ENCODE results near the gene XRCC4. TPM values are rescaled to one million over a fixed set of nuclear protein-coding genes. Genes with fewer than 3 reads are reported as not detected.
"Not testable (repeated sequence)": the region's sequence is repeated elsewhere in the genome, so short reads cannot be mapped to it uniquely, and the experiment has no call there.

Gene XRCC4
- total RNA-seq, 1 donor from 2014 or later, result 26.5 TPM

- no peak for DNase-seq (ENCODE audit: low read depth)
These were observed 100.5 kb downstream of the XRCC4 start for GRCh38 chr5:83177803-83178202.

- no peak for DNase-seq (ENCODE audit: low read depth)
These were observed 102.6 kb downstream of the XRCC4 start for GRCh38 chr5:83179966-83180365.

- DNase-seq (ENCODE audit: low read depth), result no peak
These were observed 107.2 kb downstream of the XRCC4 start for GRCh38 chr5:83184534-83184933.

DNA sequence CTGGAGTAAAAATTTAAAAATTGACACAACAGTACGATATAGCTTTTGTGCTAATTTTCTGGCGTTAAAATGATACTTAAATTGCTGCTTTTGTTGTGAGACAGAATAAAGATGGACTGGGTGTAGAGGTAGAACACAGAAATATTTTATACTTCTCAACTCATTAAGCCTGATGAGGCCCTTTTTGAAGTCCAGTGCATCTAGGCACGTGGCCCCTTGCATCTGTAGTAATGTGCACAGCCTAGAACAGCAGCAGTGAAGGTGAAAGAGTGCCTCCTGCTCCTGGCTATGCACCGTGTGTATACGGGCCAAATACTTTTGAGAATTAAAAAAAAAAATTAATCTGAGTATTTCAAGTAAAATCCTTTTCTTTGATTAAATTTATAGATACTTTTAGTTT lies 115.6 kb downstream of the XRCC4 start:
- no peak for DNase-seq (ENCODE audit: low read depth)

DNA sequence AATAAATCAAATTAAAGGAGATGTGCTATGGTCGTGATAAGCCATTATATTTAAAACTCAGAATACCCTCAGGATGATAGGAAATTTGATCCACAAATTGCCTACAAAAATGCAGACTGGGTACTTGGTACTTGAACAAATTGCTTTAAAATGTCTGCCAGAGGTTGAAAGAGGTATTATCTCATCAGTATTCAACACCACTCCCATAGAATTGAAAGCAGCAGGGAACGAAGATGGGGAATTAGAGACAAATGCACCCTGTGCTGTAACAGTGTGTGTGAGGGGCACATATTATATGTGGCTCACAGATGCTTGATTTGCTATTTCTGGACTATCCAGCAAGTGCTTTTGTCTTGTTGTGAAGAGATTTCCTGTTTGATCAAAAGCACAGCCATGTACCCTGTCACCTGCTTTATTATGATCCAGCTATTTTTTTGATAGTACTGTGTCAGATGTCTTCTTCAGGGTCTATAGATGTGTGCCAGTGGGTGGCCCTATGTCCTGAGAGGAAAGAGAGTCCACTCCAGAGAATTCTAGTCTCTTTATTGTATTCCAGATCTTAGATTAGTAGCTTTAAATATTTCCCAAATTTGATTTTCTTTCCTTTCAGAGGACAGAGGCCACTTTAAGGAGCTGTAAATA lies 120.1 kb downstream of the XRCC4 start:
- no peak for DNase-seq (ENCODE audit: low read depth)

DNA sequence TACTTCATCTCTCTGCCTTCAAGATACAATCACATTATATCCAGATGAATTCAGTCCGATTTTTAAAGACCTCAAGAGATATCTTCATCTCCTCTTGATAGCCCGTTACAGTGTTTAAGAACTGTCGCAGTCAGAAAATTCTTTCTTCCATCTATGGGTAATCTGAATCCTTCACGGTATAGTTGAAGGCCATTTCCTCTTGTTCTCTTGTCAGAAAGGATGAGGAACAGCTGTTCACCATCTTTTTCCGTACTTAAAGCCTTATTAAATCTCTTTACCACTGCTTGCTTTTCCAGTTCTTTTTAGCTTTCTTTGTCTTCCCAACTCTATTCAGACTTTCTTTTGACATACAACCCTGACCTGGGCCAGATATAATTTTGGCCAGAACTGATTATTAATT lies 121.8 kb downstream of the XRCC4 start:
- DNase-seq (ENCODE audit: low read depth), result no peak

- no peak for DNase-seq (ENCODE audit: low read depth)
These were observed 127.3 kb downstream of the XRCC4 start for GRCh38 chr5:83204651-83205050.

DNA sequence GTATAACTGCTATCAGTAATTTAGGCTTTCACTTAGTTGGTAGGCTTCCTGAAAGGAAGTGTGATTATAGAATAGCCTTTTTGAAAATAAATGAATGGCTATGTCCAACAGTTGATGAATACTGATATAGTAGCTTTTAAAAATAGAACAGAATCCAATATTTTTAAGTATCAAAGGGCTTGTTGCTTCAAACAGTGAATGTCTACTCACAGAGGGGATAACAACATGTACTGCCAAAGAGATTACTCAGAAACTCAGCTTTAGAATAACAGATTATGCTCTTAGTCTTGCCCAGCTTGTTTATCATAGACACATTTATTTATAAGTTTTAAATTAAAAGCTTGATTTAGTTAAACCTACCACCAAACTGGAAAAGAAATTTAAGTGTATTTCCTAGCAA lies 132.6 kb downstream of the XRCC4 start:
- DNase-seq (ENCODE audit: low read depth), result no peak

- no peak for DNase-seq (ENCODE audit: low read depth)
These were observed 141.7 kb downstream of the XRCC4 start for GRCh38 chr5:83219077-83219476.

DNA sequence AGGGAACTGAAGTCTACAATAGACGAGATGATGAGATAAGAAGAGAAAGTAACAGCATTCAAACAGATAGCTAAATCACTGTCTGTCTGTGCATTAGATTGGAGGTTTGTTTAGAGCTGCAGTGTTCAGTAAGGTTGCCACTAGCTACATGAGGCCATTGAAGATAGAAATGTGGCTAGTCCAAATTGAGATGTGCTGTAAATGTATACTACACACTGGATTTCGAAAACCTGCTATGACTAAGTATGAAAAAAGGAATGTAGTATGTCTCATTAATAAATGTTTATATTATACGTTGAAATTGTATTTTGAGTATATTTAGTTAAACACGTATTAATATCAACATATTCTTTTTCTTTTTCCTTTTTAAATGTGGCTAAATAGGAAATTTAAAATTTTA lies 142.1 kb downstream of the XRCC4 start:
- DNase-seq (ENCODE audit: low read depth), result no peak

DNA sequence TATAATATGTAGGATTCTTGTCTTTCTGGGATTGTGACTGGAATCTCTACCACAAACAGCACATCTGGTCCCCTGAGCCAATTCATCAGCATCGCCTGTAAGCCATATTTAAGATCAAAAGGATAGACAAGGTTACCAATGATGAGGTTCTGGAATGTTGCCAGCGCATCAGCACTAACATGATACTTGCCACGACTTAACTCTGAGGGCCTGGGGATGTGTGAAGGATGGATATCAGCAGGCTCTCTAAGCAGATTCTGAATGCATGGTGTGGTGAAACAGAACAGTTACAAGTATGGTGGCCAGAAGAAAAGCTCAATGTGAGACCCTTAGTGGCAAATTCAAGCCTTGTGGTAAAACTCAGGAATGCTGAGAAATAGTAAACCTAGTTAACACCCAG lies 143.0 kb downstream of the XRCC4 start:
- peak; percentile 9 for DNase-seq (ENCODE audit: low read depth)

- DNase-seq (ENCODE audit: low read depth), result peak; percentile 21
These were observed 145.6 kb downstream of the XRCC4 start for GRCh38 chr5:83222906-83223305.

DNA sequence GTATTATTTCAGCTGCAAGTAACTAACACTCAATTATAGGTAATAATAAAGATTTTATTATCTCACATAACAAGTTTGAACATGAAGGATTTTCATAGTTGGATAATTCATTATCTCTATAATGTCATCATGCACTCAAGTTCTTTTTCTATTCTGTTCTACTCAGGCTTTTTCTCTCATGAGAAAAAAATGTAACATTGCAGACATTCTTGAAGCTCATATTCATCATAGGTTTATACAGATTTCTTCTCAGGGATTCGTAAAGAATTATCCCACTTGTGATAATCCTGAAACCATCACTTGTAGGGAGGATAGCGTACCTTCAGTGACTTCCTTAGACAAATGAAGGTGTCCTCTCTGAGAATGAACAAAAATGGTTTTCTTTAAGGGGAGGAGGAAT lies 150.3 kb downstream of the XRCC4 start:
- no peak for DNase-seq (ENCODE audit: low read depth)

- no peak for DNase-seq (ENCODE audit: low read depth)
These were observed 153.2 kb downstream of the XRCC4 start for GRCh38 chr5:83230511-83230910.

DNA sequence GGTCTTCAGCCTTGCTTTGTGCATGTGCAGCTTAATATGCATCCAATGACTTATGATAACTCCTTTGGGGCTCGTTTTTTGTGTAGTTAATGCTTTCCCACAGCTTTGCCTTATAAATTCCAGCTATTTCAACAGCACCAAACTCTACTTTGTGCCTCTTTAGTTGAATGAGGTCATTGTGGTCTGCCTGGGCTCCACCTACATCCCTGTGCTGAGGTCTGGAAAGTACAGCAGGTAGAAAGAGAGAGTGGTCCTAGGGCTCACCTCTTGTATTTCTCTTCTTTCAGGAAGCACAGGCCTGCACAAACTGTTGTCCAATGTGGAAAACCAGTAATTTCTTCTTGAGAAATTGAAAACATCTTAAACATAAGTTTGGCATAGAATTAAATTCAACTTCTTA lies 167.2 kb downstream of the XRCC4 start:
- DNase-seq (ENCODE audit: low read depth), result no peak

DNA sequence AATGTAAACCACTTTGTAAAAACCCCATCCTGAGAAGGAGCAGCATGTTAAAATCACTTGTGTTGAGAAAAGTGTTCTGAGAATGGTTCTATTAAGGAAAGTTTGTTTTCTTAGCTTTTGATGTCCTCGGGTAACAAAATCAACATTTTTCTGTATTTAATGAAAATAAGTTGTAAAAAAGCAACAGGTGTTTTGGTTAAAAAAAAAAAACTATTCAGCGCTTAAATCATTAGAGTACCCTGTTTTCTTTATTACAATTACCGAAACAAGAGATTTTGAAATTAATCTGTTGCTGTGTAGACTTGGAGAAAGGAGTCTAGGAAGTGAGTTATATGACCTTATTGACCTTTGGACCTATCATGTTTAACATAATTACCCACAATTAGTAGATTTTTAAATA lies 167.7 kb downstream of the XRCC4 start:
- DNase-seq (ENCODE audit: low read depth), result no peak

- DNase-seq (ENCODE audit: low read depth), result no peak
These were observed 168.7 kb downstream of the XRCC4 start for GRCh38 chr5:83246071-83246470.

- DNase-seq (ENCODE audit: low read depth), result no peak
These were observed 171.8 kb downstream of the XRCC4 start for GRCh38 chr5:83249156-83249555.

DNA sequence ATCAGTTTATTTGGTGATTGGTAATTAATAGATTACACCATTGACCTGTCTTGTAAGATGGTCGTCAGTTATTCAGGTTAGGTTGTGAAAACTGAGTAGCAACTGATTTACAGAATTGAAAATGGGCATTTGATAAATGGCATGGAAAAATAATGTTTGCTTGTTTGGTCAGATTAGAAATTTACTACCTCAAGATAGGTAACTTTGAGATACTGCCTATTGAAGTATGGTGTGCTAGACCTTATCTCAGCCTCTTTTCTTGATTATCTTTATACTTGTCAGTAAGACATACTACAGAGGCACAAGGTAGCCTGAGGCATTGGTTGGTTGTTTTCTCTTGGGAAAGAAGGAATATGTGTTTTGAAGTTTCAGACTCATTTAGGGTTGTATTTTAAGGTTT lies 174.5 kb downstream of the XRCC4 start:
- DNase-seq (ENCODE audit: low read depth), result no peak

DNA sequence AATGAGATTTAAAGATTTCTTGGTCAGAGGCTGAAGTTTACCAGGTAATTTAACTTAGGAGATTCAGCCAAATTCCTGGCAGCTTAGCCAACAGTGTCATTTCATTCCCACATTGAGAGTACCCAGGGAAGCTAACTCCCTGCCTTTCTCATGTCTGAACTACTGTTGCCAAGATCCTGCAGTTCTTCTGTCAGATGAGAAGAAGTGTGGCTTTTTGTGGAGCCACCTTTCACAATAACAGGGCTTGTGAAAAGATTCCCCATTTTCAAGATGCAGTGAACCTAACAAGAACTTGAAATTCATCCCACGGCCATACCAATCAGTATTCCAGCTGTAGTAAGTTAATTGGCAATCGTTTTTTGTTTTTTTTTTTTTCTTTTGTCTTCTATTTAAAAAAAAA lies 176.4 kb downstream of the XRCC4 start:
- peak; percentile 11 for DNase-seq (ENCODE audit: low read depth)

DNA sequence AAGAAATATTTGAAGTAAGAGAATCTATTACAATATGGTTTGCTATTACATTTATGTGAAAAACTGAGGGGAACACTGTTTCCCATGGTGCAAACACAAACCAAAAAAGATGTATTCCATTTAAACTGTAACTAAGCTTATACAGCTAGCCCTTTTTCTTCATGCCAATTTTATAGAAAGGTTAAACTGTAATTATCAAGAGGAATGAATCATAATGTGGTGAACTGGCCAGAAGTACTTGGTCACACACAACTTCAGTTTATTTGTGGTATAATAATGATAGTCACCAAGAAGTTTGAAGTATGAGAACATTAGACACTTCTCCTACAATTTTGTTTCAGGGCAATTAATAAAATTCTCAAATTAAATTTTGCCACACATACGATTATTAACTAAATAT lies 177.9 kb downstream of the XRCC4 start:
- DNase-seq (ENCODE audit: low read depth), result peak; percentile 34

- DNase-seq (ENCODE audit: low read depth), result no peak
These were observed 178.9 kb downstream of the XRCC4 start for GRCh38 chr5:83256091-83256780.

DNA sequence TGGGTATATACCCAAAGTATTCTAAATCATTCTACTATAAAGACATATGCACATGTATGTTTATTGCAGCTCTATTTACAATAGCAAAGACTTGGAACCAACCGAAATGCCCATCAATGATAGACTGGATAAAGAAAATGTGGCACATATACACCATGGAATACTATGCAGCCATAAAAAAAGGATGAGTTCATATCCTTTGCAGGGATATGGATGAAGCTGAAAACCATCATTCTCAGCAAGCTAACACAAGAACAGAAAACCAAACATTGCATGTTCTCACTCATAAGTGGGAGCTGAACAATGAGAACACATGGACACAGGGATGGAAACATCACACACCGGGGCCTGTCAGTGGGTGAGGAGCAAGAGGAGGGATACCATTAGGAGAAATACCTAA lies 180.3 kb downstream of the XRCC4 start:
- DNase-seq (ENCODE audit: low read depth), result not testable (repeated sequence)
